NT2/D1 (cell line): ENCODE data around the gene ARG1.

ENCODE experiments used
- SUZ12 ChIP-seq: IDR thresholded peaks from 2 replicates; pipeline ENCODE4 v1.6.1; 2011; ENCODE audit not compliant: insufficient read length, insufficient read depth; ENCODE audit errors: extremely low read depth
- YY1 ChIP-seq: IDR thresholded peaks from 2 replicates; pipeline ENCODE4 v1.6.1; 2011; ENCODE audit not compliant: insufficient read length, insufficient read depth
- ZNF274 ChIP-seq: IDR thresholded peaks from 2 replicates; pipeline ENCODE4 v1.6.1; 2011; ENCODE audit warnings: mild to moderate bottlenecking, low read depth, low read length

GRCh38 chr6:131594074-131594473 is 21.0 kb downstream of the ARG1 start:
- TF ChIP-seq SUZ12: no peak
- TF ChIP-seq YY1: no peak
- no peak for TF ChIP-seq ZNF274
